Activated naive CD8-positive, alpha-beta T cell (primary cell): Measurements from ENCODE around the gene F7.

Experiments used
- H3K27ac Mint-ChIP-seq: one replicate; pipeline ENCODE4 v1.8.0; 2021; ENCODE audit warnings: mixed read lengths
- H3K27me3 Mint-ChIP-seq: one replicate; pipeline ENCODE4 v1.8.0; 2021; ENCODE audit warnings: mixed read lengths
- H3K36me3 Mint-ChIP-seq: one replicate; pipeline ENCODE4 v1.8.0; 2021; ENCODE audit warnings: mixed read lengths
- H3K4me1 Mint-ChIP-seq: one replicate; pipeline ENCODE4 v1.8.0; 2021; ENCODE audit warnings: low read depth, mixed read lengths
- H3K4me3 Mint-ChIP-seq: one replicate; pipeline ENCODE4 v1.8.0; 2021; ENCODE audit warnings: mild to moderate bottlenecking, mixed read lengths
- H3K9me3 Mint-ChIP-seq: one replicate; pipeline ENCODE4 v1.8.0; 2021; ENCODE audit warnings: low read depth, mixed read lengths

The F7 gene

GRCh38 chr13:113122550-113123225 is 17.1 kb downstream of the F7 start, which contains the start of gene F10:
F10 (plus strand) TSS chr13:113122799; CDS start chr13:113122856, 57 bp downstream.
- Mint-ChIP-seq H3K9me3 (no peaks in the 10 kb centered on the region), H3K27ac (no peak within 1 kb of the TSS), H3K27me3 (peaks cover 1% of the 10 kb centered on the region), H3K4me3 (no peak within 1 kb of the TSS), H3K36me3 (no peaks in the 10 kb centered on the region), H3K4me1 (no peaks in the 10 kb centered on the region)

- H3K9me3 Mint-ChIP-seq = no peaks in the 10 kb centered on the region
- no peaks in the 10 kb centered on the region for H3K36me3 Mint-ChIP-seq
- H3K27me3 Mint-ChIP-seq = peaks cover 3% of the 10 kb centered on the region
- H3K4me3 Mint-ChIP-seq = no peak overlapping the region
- no peak overlapping the region for H3K27ac Mint-ChIP-seq
- no peaks in the 10 kb centered on the region for H3K4me1 Mint-ChIP-seq
Observed at GRCh38 chr13:113123226-113124201, 17.9 kb downstream of the F7 start.

GRCh38 chr13:113124211-113124970 is 18.8 kb downstream of the F7 start:
- Mint-ChIP-seq H3K4me1 (no peaks in the 10 kb centered on the region), H3K4me3 (no peak overlapping the region), H3K27ac (no peak overlapping the region), H3K9me3 (no peaks in the 10 kb centered on the region), H3K27me3 (peaks cover 7% of the 10 kb centered on the region), H3K36me3 (no peaks in the 10 kb centered on the region)

GRCh38 chr13:113125506-113126264 is 20.1 kb downstream of the F7 start:
- Mint-ChIP-seq H3K9me3 (no peaks in the 10 kb centered on the region), H3K36me3 (no peaks in the 10 kb centered on the region), H3K27me3 (peaks cover 7% of the 10 kb centered on the region), H3K4me3 (no peak overlapping the region), H3K27ac (no peak overlapping the region), H3K4me1 (no peaks in the 10 kb centered on the region)

- H3K36me3 Mint-ChIP-seq = no peaks in the 10 kb centered on the region
- H3K9me3 Mint-ChIP-seq = no peaks in the 10 kb centered on the region
- no peak overlapping the region for H3K4me3 Mint-ChIP-seq
- no peaks in the 10 kb centered on the region for H3K4me1 Mint-ChIP-seq
- H3K27me3 Mint-ChIP-seq = peaks cover 7% of the 10 kb centered on the region
- no peak overlapping the region for H3K27ac Mint-ChIP-seq
Observed at GRCh38 chr13:113126265-113127150, 20.9 kb downstream of the F7 start.

GRCh38 chr13:113129480-113129879 is 23.9 kb downstream of the F7 start:
- Mint-ChIP-seq H3K27me3 (peaks cover 7% of the 10 kb centered on the region), H3K4me3 (peak overlapping the region; percentile 36)

GRCh38 chr13:113129921-113130750 is 24.5 kb downstream of the F7 start:
- peak overlapping the region; percentile 69 for H3K4me3 Mint-ChIP-seq
- H3K9me3 Mint-ChIP-seq = no peaks in the 10 kb centered on the region
- no peaks in the 10 kb centered on the region for H3K36me3 Mint-ChIP-seq
- H3K4me1 Mint-ChIP-seq = no peaks in the 10 kb centered on the region
- no peak overlapping the region for H3K27ac Mint-ChIP-seq
- H3K27me3 Mint-ChIP-seq = peaks cover 7% of the 10 kb centered on the region

More at GRCh38 chr13:113129480-113129879, 23.9 kb downstream of the F7 start:
- Mint-ChIP-seq H3K9me3 (no peaks in the 10 kb centered on the region), H3K27ac (no peak overlapping the region), H3K4me1 (no peaks in the 10 kb centered on the region), H3K36me3 (no peaks in the 10 kb centered on the region)

GRCh38 chr13:113135281-113135760 is 29.7 kb downstream of the F7 start:
- Mint-ChIP-seq H3K27ac (no peak overlapping the region), H3K9me3 (no peaks in the 10 kb centered on the region), H3K4me3 (no peak overlapping the region)

GRCh38 chr13:113137691-113138298 is 32.2 kb downstream of the F7 start:
- Mint-ChIP-seq H3K27ac (no peak overlapping the region), H3K9me3 (no peaks in the 10 kb centered on the region)

More at GRCh38 chr13:113135281-113135760, 29.7 kb downstream of the F7 start:
- no peaks in the 10 kb centered on the region for H3K36me3 Mint-ChIP-seq
- no peaks in the 10 kb centered on the region for H3K27me3 Mint-ChIP-seq
- H3K4me1 Mint-ChIP-seq = no peaks in the 10 kb centered on the region

GRCh38 chr13:113138792-113139551 is 33.4 kb downstream of the F7 start:
- Mint-ChIP-seq H3K4me1 (no peaks in the 10 kb centered on the region), H3K9me3 (no peaks in the 10 kb centered on the region), H3K27ac (no peak overlapping the region)

More at GRCh38 chr13:113137691-113138298, 32.2 kb downstream of the F7 start:
- Mint-ChIP-seq H3K4me1 (no peaks in the 10 kb centered on the region), H3K27me3 (no peaks in the 10 kb centered on the region), H3K36me3 (no peaks in the 10 kb centered on the region), H3K4me3 (no peak overlapping the region)

GRCh38 chr13:113139577-113139976 is 34.0 kb downstream of the F7 start:
- no peaks in the 10 kb centered on the region for H3K27me3 Mint-ChIP-seq
- H3K9me3 Mint-ChIP-seq = no peaks in the 10 kb centered on the region
- H3K27ac Mint-ChIP-seq = no peak overlapping the region
- no peaks in the 10 kb centered on the region for H3K36me3 Mint-ChIP-seq
- H3K4me3 Mint-ChIP-seq = no peak overlapping the region
- no peaks in the 10 kb centered on the region for H3K4me1 Mint-ChIP-seq

More at GRCh38 chr13:113138792-113139551, 33.4 kb downstream of the F7 start:
- Mint-ChIP-seq H3K27me3 (no peaks in the 10 kb centered on the region), H3K4me3 (no peak overlapping the region), H3K36me3 (no peaks in the 10 kb centered on the region)
